A673 (cell line): ENCODE measurements around the gene NPIPB5.
"Not testable (repeated sequence)": the region's sequence is repeated elsewhere in the genome, so short reads cannot be mapped to it uniquely, and the experiment has no call there.

ENCODE experiments used
- CTCF ChIP-seq: fragments of 300-800, 200-600 bp; sonication (generic); conservative IDR thresholded peaks from 2 replicates; pipeline ENCODE4 v1.5.1; 2017; ENCODE audit warnings: low read depth, mild to moderate bottlenecking, antibody characterized with exemption, low read length, moderate library complexity, mixed read lengths
- EZH2 ChIP-seq: fragments of 200-600 bp; sonication (generic); IDR thresholded peaks from 2 replicates; pipeline ENCODE4 v1.6.1; 2017; ENCODE audit warnings: borderline replicate concordance, low read depth, mild to moderate bottlenecking, mixed read lengths, antibody characterized with exemption, low read length; ENCODE audit not compliant: poor library complexity, severe bottlenecking

DNA sequence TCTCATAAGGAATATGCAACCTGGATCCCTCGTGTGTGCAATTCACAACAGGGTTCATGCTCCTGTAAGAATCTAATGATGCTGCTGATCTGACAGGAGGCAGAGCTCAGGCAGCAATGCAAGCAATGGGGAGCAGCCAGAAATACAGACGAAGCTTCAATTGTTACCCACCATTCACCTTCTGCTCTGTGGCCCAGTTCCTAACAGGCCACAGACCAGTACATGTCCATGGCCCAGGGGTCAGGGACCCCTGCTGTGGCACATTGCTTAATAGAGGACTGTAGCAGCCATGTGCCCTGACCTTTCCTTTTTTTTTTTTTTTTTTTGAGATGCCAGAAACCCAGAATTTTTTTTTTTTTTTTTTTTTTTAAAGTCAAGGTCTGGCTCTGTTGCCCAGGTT is 34.1 kb downstream of the NPIPB5 start:
- TF ChIP-seq CTCF, EZH2: not testable (repeated sequence)
